Skeletal muscle tissue (tissue), 4 donors: ENCODE results near the gene PCYT1A. TPM values are rescaled to one million over a fixed set of nuclear protein-coding genes. Genes with fewer than 3 reads are reported as not detected.

Source experiments
- H3K27ac ChIP-seq: one replicate; pipeline ENCODE4 v1.7.0; 2013; ENCODE audit warnings: mild to moderate bottlenecking, low read depth, low read length, inconsistent platforms
- H3K27me3 ChIP-seq, 3 donors: one replicate each; pipeline ENCODE4 v1.7.0; 2013; ENCODE audit warnings: low read length in 3 of 3; ENCODE audit not compliant: control insufficient read depth in 3 of 3, insufficient read depth in 3 of 3
- H3K36me3 ChIP-seq, 3 donors: one replicate each; pipeline ENCODE4 v1.7.0; 2013; ENCODE audit warnings: low read length in 3 of 3; ENCODE audit not compliant: control insufficient read depth in 3 of 3, insufficient read depth in 3 of 3
- H3K4me1 ChIP-seq, 3 donors: one replicate each; pipeline ENCODE4 v1.7.0; 2013; ENCODE audit warnings: low read length in 3 of 3, mild to moderate bottlenecking in 3 of 3; ENCODE audit not compliant: control insufficient read depth in 3 of 3, insufficient read depth in 3 of 3
- H3K4me3 ChIP-seq, 3 donors: one replicate each; pipeline ENCODE4 v1.7.0; 2013; ENCODE audit warnings: low read length in 3 of 3
- H3K9ac ChIP-seq, 3 donors: one replicate each; pipeline ENCODE4 v1.7.0; 2013; ENCODE audit warnings: low read length in 3 of 3, mild to moderate bottlenecking in 3 of 3, moderate library complexity in 2 of 3, low read depth in 1 of 3
- H3K9me3 ChIP-seq, 3 donors: one replicate each; pipeline ENCODE4 v1.7.0; 2013; ENCODE audit warnings: low read length in 3 of 3; ENCODE audit not compliant: control insufficient read depth in 3 of 3
- total RNA-seq: library from RNA; depleted of rRNA; stranded (reverse); fragments of >200 nt; gene quantifications from one replicate; pipeline ENCODE4 v1.2.3, GENCODE V29; 2014
- donor health status: Osteomylitis.

Gene PCYT1A
- total RNA-seq, 1 donor from 2014 or later: 35.0 TPM

DNA sequence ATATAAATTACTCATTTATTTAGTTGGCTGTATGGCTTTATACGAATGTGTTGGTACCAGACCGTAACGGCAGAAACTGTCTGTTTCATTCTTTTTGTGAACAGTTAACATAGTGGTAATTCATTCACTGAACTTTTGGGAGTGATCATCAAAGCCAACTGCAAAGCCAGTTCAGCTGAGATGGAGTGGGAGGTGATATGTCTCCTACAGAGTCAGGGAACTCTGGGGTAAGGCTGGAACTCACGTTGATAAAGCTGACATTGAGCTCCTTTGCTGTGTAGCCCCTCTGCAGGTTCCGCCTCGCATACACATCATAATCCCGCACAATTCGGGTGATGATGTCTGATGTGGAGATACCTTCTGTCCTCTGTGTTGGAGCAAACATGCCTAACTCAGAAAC is 45.8 kb downstream of the PCYT1A start:
- Histone ChIP-seq H3K9me3 (no peaks in the 10 kb centered on the region), H3K36me3 (peaks cover 32 to 61% (median 44%) of the 10 kb centered on the region in 3 donors), H3K9ac (no peak overlapping the region), H3K27me3 (no peaks in the 10 kb centered on the region), H3K27ac (no peak overlapping the region), H3K4me3 (no peak overlapping the region), H3K4me1 (no peaks in the 10 kb centered on the region)

DNA sequence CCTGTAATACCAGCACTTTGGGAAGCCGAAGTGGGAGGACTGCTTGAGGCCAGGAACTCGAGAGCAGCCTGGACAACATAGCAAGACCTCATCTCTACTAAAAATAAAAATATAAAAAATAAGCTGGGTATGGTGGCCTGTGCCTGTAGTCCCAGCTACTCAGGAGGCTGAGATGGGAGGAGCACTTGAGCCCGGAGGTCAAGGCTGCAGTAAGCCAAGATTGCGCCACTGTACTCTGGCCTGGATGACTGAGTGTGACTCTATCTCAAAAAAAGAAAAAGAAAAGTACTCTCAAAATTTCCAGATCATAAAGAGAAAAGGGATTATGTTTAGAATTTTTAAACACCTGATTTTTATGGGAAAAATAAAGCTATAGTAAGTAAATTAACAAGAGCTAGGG is 47.1 kb downstream of the PCYT1A start:
- Histone ChIP-seq H3K9ac (no peak overlapping the region), H3K27me3 (no peaks in the 10 kb centered on the region), H3K4me3 (no peak overlapping the region), H3K36me3 (peaks cover 31 to 51% (median 44%) of the 10 kb centered on the region in 3 donors), H3K27ac (no peak overlapping the region), H3K4me1 (no peaks in the 10 kb centered on the region), H3K9me3 (no peaks in the 10 kb centered on the region)

GRCh38 chr3:196238612-196239560 is 48.6 kb downstream of the PCYT1A start:
- H3K4me1 ChIP-seq: no peaks in the 10 kb centered on the region
- H3K36me3 ChIP-seq: peaks cover 29 to 52% (median 47%) of the 10 kb centered on the region in 3 donors
- H3K27me3 ChIP-seq: no peaks in the 10 kb centered on the region
- H3K4me3 ChIP-seq: no peak overlapping the region
- H3K9ac ChIP-seq: no peak overlapping the region
- H3K27ac ChIP-seq: no peak overlapping the region
- H3K9me3 ChIP-seq: no peaks in the 10 kb centered on the region

- Histone ChIP-seq H3K27ac (peak overlapping the region; percentile 6), H3K4me3 (no peak overlapping the region), H3K4me1 (no peaks in the 10 kb centered on the region), H3K27me3 (no peaks in the 10 kb centered on the region), H3K9me3 (no peaks in the 10 kb centered on the region), H3K36me3 (peaks cover 26 to 47% (median 36%) of the 10 kb centered on the region in 3 donors), H3K9ac (no peak overlapping the region)
Observed at GRCh38 chr3:196237203-196237602, 50.3 kb downstream of the PCYT1A start.

GRCh38 chr3:196236223-196236622 is 51.3 kb downstream of the PCYT1A start:
- H3K9me3 ChIP-seq: no peaks in the 10 kb centered on the region
- no peak overlapping the region for H3K4me3 ChIP-seq
- H3K27ac ChIP-seq: peak overlapping the region; percentile 34
- H3K36me3 ChIP-seq: peaks cover 17 to 37% (median 26%) of the 10 kb centered on the region in 3 donors
- no peaks in the 10 kb centered on the region for H3K4me1 ChIP-seq
- no peak overlapping the region for H3K9ac ChIP-seq
- no peaks in the 10 kb centered on the region for H3K27me3 ChIP-seq

GRCh38 chr3:196235452-196236122 is 51.9 kb downstream of the PCYT1A start:
- Histone ChIP-seq H3K27ac (peak overlapping the region; percentile 34), H3K36me3 (peaks cover 17 to 37% (median 25%) of the 10 kb centered on the region in 3 donors), H3K9me3 (no peaks in the 10 kb centered on the region), H3K4me1 (no peaks in the 10 kb centered on the region), H3K27me3 (no peaks in the 10 kb centered on the region), H3K4me3 (no peak overlapping the region), H3K9ac (no peak overlapping the region)

GRCh38 chr3:196232882-196233251 is 54.7 kb downstream of the PCYT1A start:
- H3K9me3 ChIP-seq: no peaks in the 10 kb centered on the region
- no peak overlapping the region for H3K4me3 ChIP-seq
- no peak overlapping the region for H3K27ac ChIP-seq
- H3K9ac ChIP-seq: no peak overlapping the region
- H3K27me3 ChIP-seq: no peaks in the 10 kb centered on the region
- peaks cover 8 to 15% (median 14%) of the 10 kb centered on the region in 3 donors for H3K36me3 ChIP-seq
- H3K4me1 ChIP-seq: peaks cover 0 to 2% (median 0%) of the 10 kb centered on the region in 3 donors

DNA sequence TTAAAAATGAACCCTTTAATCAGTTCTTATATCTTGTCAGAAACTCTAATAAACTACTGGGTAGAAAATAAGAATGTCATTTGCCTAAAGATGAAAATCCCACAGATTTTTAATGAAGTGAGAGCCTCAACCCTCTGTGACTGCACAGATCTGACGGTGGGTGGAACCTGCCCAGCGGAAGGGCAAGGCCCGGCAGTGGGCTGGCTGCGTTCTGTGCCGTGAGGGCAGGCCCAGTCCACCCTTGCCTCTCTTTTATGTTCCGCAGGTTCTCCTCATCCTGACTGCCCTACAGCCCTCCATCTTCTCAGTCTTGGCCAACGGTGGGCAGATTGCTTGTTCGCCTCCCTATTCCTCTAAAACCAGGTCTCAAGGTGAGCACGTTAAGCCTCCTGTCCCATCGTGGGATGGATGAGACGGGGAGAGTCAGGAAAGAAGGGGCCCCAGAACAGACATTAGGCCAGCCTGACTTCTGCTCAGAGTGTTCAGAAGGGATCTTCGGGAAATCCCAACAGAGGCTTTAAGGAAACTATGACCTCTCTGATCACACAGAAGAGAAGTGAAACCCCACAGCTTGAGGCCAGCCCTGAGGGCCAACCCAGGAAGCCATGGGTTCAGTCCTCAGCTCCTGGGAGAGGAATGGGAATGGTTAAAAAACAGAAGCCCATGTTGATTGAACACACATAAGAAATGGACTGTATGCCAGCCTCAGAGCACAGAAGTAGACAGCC is 55.2 kb downstream of the PCYT1A start:
- H3K4me3 ChIP-seq: no peak overlapping the region
- H3K9me3 ChIP-seq: no peaks in the 10 kb centered on the region
- H3K27ac ChIP-seq: no peak overlapping the region

GRCh38 chr3:196227629-196228493 is 59.7 kb downstream of the PCYT1A start:
- no peak overlapping the region for H3K9ac ChIP-seq
- no peaks in the 10 kb centered on the region for H3K9me3 ChIP-seq
- no peaks in the 10 kb centered on the region for H3K36me3 ChIP-seq
- no peak overlapping the region for H3K4me3 ChIP-seq
- peaks cover 0 to 4% (median 4%) of the 10 kb centered on the region in 3 donors for H3K27me3 ChIP-seq
- peaks cover 5 to 7% (median 5%) of the 10 kb centered on the region in 3 donors for H3K4me1 ChIP-seq
- no peak overlapping the region for H3K27ac ChIP-seq

More for the DNA sequence above, 55.2 kb downstream of the PCYT1A start:
- Histone ChIP-seq H3K9ac (no peak overlapping the region), H3K36me3 (peaks cover 7 to 9% (median 8%) of the 10 kb centered on the region in 3 donors), H3K27me3 (peaks cover 0 to 2% (median 0%) of the 10 kb centered on the region in 3 donors), H3K4me1 (peaks cover 4 to 7% (median 4%) of the 10 kb centered on the region in 3 donors)
